ENCODE data around the gene SIRT5. TPM values are rescaled to one million over a fixed set of nuclear protein-coding genes. Genes with fewer than 3 reads are reported as not detected.
A peak's percentile ranks its signal among the peaks of the same experiment; 100 is the strongest.

SIRT5 gene
- total RNA-seq (2021; ENCODE audit: unreplicated experiment) (13.8 TPM), Bru-seq, nascent RNA (percentile 67 among the genes with signal in this experiment), BruChase-seq, experiment 1, labeled RNA remaining after a 6-hour chase (percentile 68 among the genes with signal in this experiment), BruChase-seq, experiment 2, labeled RNA remaining after a 2-hour chase (percentile 71 among the genes with signal in this experiment)
- polyA plus RNA-seq (2012), result 7.0 and 9.1 TPM in 2 replicates
- long read RNA-seq, full-length matches to known transcripts, result 3 of 34 reads
- long read RNA-seq, partial matches to known transcripts, result 5 of 34 reads
- long read RNA-seq, other reads (novel, unspliced or antisense), result 26 of 34 reads

DNA sequence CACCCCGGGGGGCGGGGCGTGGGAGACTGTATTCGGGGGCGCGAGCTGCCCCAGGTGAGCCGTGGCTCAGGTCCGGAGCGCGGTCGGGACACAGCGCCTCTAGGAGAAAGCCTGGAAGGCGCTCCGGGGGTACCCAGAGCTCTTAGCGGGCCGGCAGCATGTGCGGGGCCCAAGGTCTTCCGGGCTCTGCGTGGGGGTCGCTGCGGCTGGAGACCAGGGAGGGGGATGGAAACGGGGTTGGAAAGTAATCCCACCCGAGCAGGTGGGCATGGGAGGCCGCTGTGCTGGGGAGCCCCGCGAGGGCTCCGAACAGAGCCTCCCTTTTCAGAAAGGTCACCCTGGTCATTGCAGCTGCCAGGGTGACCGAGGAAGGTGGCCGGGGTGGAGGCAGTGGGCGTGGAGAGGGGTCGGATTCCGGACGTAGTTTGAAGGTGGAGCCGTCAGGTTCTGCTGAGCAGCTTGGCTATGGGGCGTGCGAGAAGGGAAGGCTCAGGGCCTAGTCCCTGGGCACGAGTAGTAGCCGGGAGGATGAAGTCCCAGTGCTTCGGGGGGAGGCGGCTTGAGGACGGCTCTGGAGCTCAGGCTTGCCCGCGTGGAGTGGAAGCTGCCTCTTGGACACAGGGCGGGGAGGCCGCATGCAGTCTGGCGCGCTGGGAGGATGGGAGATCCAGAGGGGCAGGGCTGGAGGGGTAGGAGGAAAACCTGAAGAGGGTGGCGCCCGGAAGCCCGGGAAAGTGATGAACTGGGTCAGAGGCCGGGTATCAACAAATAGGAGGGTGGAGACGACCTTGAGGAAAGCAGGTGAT lies at the start of gene SIRT5:
SIRT5 (plus strand) TSS at position 31 of the 806 bp plus-strand sequence. CDS start 9,510 bp downstream, outside the sequence.
- intact Hi-C loops (cut with micrococcal nuclease), result loop anchor here (1.0 to 5.0 kb wide), 4 partner anchors 40 to 246 kb away; partner anchors contain the start of genes GFOD1, NOL7 and TBC1D7
- Histone ChIP-seq H3K27ac (ENCODE audit: low read depth, low read length) (peak within 1 kb of the TSS; percentile 98), H2AFZ (ENCODE audit: low read depth, low read length, poor library complexity, severe bottlenecking) (no peak within 1 kb of the TSS), H3K4me1 (ENCODE audit: control insufficient read depth in 1 of 2, insufficient read depth in 2 of 2, low read length in 2 of 2) (peaks cover 8 to 21% of the 10 kb centered on the region in 2 experiments), H3K9ac (ENCODE audit: low read length) (peak within 1 kb of the TSS; percentile 94), H3K79me2 (ENCODE audit: insufficient read depth, low read length) (peaks cover 7% of the 10 kb centered on the region; the same call in 1 of the 2 replicates), H3K27me3 (ENCODE audit: insufficient read depth, low read length) (no peaks in the 10 kb centered on the region), H3K4me3 (replicated peaks in 1 of 2; ENCODE audit: low read depth in 1 of 2, low read length in 2 of 2) (peak within 1 kb of the TSS; percentile 68 to 85), H3K9me2 (ENCODE audit: insufficient read depth) (no peaks in the 10 kb centered on the region), H3K9me3 (ENCODE audit: control insufficient read depth in 1 of 2, insufficient read depth in 1 of 2, low read depth in 1 of 2, low read length in 2 of 2) (no peaks in the 10 kb centered on the region), H4K20me1 (ENCODE audit: insufficient read depth) (no peaks in the 10 kb centered on the region), H3K36me3 (ENCODE audit: control insufficient read depth in 1 of 2, insufficient read depth in 2 of 2, low read length in 2 of 2) (0 out of 4 replicates have a peak, but pooled peaks cover 0 to 4% of the 10 kb centered on the region in 2 experiments), H3K4me2 (ENCODE audit: low read length) (peak within 1 kb of the TSS; percentile 79)
- RAD21 ChIA-PET (ENCODE audit: low non-redundant PET in 1 of 2, low total read pairs in 2 of 2, uncharacterized antibody in 2 of 2, unreplicated experiment in 2 of 2), result interaction anchor here in 1 of 2 experiments (1.1 to 1.6 kb wide), 2 partner anchors 40 to 239 kb away, joined by 4 read pairs; partner anchors contain the start of gene NOL7
- CTCF ChIA-PET, result interaction anchor here (0.6 to 2.4 kb wide), 25 partner anchors 9 to 492 kb away, joined by 3 to 20 read pairs (median 4); partner anchors contain the start of genes GFOD1, NOL7 and TBC1D7
- POLR2A ChIA-PET, result interaction anchor here (0.7 to 1.8 kb wide), 16 partner anchors 9 to 492 kb away, joined by 3 to 9 read pairs (median 3); partner anchors contain the start of genes NOL7 and TBC1D7
- no TSS peak for BruUV-seq (replicated peaks)
- DNase-seq (ENCODE audit: low read depth, low spot score) (peak; percentile 85), ATAC-seq (peak; percentile 85)
- peak; percentile 45; the same call in 1 of the 2 replicates for TF ChIP-seq SIN3A (IDR thresholded peaks at IDR 0.05; ENCODE audit: low read depth)
- no peak for TF ChIP-seq EZH2 (IDR thresholded peaks at IDR 0.05)
- TF ChIP-seq MAX (IDR thresholded peaks at IDR 0.05), result peak; percentile 68; the same call in 1 of the 2 replicates
- TF ChIP-seq CEBPB (IDR thresholded peaks at IDR 0.05; ENCODE audit: low read depth), result no peak
- TF ChIP-seq YY1 (IDR thresholded peaks at IDR 0.05; ENCODE audit: extremely low read depth, insufficient replicate concordance, low read depth, low read length), result peak; percentile 29
- TF ChIP-seq RAD21 (IDR thresholded peaks at IDR 0.05; ENCODE audit: low read depth), result peak; percentile 76; the same call in 1 of the 2 replicates
- no peak for TF ChIP-seq ATF3 (IDR thresholded peaks at IDR 0.05)
- TF ChIP-seq SRF (IDR thresholded peaks at IDR 0.05; ENCODE audit: low read depth), result no peak
- no peak for TF ChIP-seq JUND (IDR thresholded peaks at IDR 0.05)
- TF ChIP-seq TCF7L2 (IDR thresholded peaks at IDR 0.05; ENCODE audit: borderline replicate concordance, extremely low read depth, insufficient read depth, insufficient read length), result peak; percentile 36
- no peak for TF ChIP-seq FOSL1 (IDR thresholded peaks at IDR 0.05; ENCODE audit: low read depth)
- no peak; a peak in 1 of 6 replicates for TF ChIP-seq CTCF (IDR thresholded peaks at IDR 0.05 in 2 of 3, conservative IDR thresholded peaks at IDR 0.05 in 1 of 3; ENCODE audit: borderline replicate concordance in 1 of 3, insufficient read depth in 1 of 3, low read depth in 2 of 3, low read length in 2 of 3)
- peak; percentile 84 for TF ChIP-seq ZFX (IDR thresholded peaks at IDR 0.05)
- TF ChIP-seq, protein P1, sequence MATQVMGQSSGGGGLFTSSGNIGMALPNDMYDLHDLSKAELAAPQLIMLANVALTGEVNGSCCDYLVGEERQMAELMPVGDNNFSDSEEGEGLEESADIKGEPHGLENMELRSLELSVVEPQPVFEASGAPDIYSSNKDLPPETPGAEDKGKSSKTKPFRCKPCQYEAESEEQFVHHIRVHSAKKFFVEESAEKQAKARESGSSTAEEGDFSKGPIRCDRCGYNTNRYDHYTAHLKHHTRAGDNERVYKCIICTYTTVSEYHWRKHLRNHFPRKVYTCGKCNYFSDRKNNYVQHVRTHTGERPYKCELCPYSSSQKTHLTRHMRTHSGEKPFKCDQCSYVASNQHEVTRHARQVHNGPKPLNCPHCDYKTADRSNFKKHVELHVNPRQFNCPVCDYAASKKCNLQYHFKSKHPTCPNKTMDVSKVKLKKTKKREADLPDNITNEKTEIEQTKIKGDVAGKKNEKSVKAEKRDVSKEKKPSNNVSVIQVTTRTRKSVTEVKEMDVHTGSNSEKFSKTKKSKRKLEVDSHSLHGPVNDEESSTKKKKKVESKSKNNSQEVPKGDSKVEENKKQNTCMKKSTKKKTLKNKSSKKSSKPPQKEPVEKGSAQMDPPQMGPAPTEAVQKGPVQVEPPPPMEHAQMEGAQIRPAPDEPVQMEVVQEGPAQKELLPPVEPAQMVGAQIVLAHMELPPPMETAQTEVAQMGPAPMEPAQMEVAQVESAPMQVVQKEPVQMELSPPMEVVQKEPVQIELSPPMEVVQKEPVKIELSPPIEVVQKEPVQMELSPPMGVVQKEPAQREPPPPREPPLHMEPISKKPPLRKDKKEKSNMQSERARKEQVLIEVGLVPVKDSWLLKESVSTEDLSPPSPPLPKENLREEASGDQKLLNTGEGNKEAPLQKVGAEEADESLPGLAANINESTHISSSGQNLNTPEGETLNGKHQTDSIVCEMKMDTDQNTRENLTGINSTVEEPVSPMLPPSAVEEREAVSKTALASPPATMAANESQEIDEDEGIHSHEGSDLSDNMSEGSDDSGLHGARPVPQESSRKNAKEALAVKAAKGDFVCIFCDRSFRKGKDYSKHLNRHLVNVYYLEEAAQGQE (IDR thresholded peaks at IDR 0.05; ENCODE audit: low read depth), result no peak
- no peak for TF ChIP-seq ZNF274 (IDR thresholded peaks at IDR 0.05; ENCODE audit: low read depth, low read length)
- TF ChIP-seq POLR2AphosphoS5 (IDR thresholded peaks at IDR 0.05; ENCODE audit: low read depth, low read length), result peak; percentile 74
- peak; percentile 88 for TF ChIP-seq POLR2A (IDR thresholded peaks at IDR 0.05; ENCODE audit: borderline replicate concordance, extremely low read depth, insufficient read depth, insufficient read length)
